A549 (cell line): ENCODE measurements around the gene RAI14. TPM values are rescaled to one million over a fixed set of nuclear protein-coding genes. Genes with fewer than 3 reads are reported as not detected.
"Not testable (repeated sequence)": the region's sequence is repeated elsewhere in the genome, so short reads cannot be mapped to it uniquely, and the experiment has no call there.

Source experiments
- ATAC-seq, 2 experiments: fragments of 200-7000 bp in 1 of 2; fragments of >200 bp in 1 of 2; cut with Nextera tagmentation in 1 of 2; cut with Tn5 transposase in 1 of 2; 3 replicates each; pipeline versions ENCODE4 v1.8.0 to v1.9.1; 2018 to 2020; ENCODE audit warnings: mild to moderate bottlenecking in 1 of 2, moderate library complexity in 1 of 2
- CTCF ChIA-PET: fragments of 300-600 bp; sonication (Branson Sonifier 250); formaldehyde crosslinking; extraction: SDS; loops from one replicate; lab custom pipeline; 2021; ENCODE audit warnings: antibody characterized with exemption, inconsistent platforms; lab: Yijun Ruan, JAX
- POLR2A ChIA-PET: fragments of 350-600 bp; formaldehyde crosslinking; extraction: SDS; loops from one replicate; lab custom pipeline; 2021; ENCODE audit warnings: antibody characterized with exemption, inconsistent platforms; lab: Yijun Ruan, JAX
- DNase-seq, 2 experiments: peaks; one replicate each; pipeline versions ENCODE4 v3.0.0 to v3.0.0-alpha.2; 2011 to 2016; ENCODE audit warnings: low read depth in 1 of 2, low spot score in 1 of 2
- FAIRE-seq: peaks from 2 replicates; lab custom pipeline; 2011; peaks lifted over from hg19 to GRCh38; lab: Jason Lieb, UNC
- H3K27ac ChIP-seq, 2 experiments: fragments of >200 bp; sonication (Bioruptor Twin); formaldehyde crosslinking; 3 replicates each; pipeline ENCODE4 v1.5.1; 2016 to 2017
- H3K4me1 ChIP-seq: fragments of >200 bp; sonication (Bioruptor Twin); formaldehyde crosslinking; 3 replicates; pipeline ENCODE4 v1.6.1; 2016
- H3K4me2 ChIP-seq: fragments of >200 bp; sonication (Bioruptor Twin); formaldehyde crosslinking; 3 replicates; pipeline ENCODE4 v1.6.1; 2016
- H3K4me3 ChIP-seq: fragments of >200 bp; sonication (Bioruptor Twin); formaldehyde crosslinking; 3 replicates; pipeline ENCODE4 v1.5.1; 2016
- H3K9me3 ChIP-seq: fragments of >200 bp; sonication (Bioruptor Twin); formaldehyde crosslinking; 3 replicates; pipeline ENCODE4 v1.6.1; 2016
- ATOH8 ChIP-seq: fragments of 250-450 bp; sonication (Bioruptor Pico); IDR thresholded peaks from 2 replicates; pipeline ENCODE4 v1.5.0; 2020; ENCODE audit warnings: low read depth, mild to moderate bottlenecking, moderate library complexity
- BCL3 ChIP-seq: fragments of >200 bp; sonication (Bioruptor Twin); formaldehyde crosslinking; IDR thresholded peaks from 3 replicates; pipeline ENCODE4 v1.6.1; 2016
- CBX8 ChIP-seq: fragments of 200-600 bp; sonication (generic); IDR thresholded peaks from 2 replicates; pipeline ENCODE4 v1.6.1; 2016
- CHD4 ChIP-seq: fragments of 200-600 bp; sonication (generic); IDR thresholded peaks from 2 replicates; pipeline ENCODE4 v1.6.1; 2016; ENCODE audit warnings: antibody characterized with exemption, mild to moderate bottlenecking, borderline replicate concordance
- CTCF ChIP-seq: fragments of >200 bp; sonication (Bioruptor Twin); formaldehyde crosslinking; IDR thresholded peaks from 3 replicates; pipeline ENCODE4 v1.5.1; 2016
- EHMT2 ChIP-seq: fragments of 200-600 bp; sonication (generic); IDR thresholded peaks from 2 replicates; pipeline ENCODE4 v1.6.1; 2016; ENCODE audit warnings: antibody characterized with exemption, low read depth, mild to moderate bottlenecking, moderate library complexity
- HES2 ChIP-seq: fragments of >200 bp; sonication (Bioruptor Twin); formaldehyde crosslinking; IDR thresholded peaks from 2 replicates; pipeline ENCODE4 v1.6.1; 2016
- HEYL ChIP-seq: fragments of 250-450 bp; sonication (Bioruptor Pico); IDR thresholded peaks from 2 replicates; pipeline ENCODE4 v1.8.0; 2021; ENCODE audit warnings: mild to moderate bottlenecking, moderate library complexity
- HMGXB4 ChIP-seq: fragments of 250-450 bp; sonication (Bioruptor Pico); IDR thresholded peaks from 2 replicates; pipeline ENCODE4 v1.5.0; 2021; ENCODE audit warnings: mild to moderate bottlenecking, moderate library complexity, borderline replicate concordance
- HOXA7 ChIP-seq: fragments of 250-450 bp; sonication (Bioruptor Pico); IDR thresholded peaks from 2 replicates; pipeline ENCODE4 v1.5.0; 2020; ENCODE audit warnings: mild to moderate bottlenecking, moderate library complexity
- HOXB13 ChIP-seq: fragments of 250-450 bp; sonication (Bioruptor Pico); IDR thresholded peaks from 2 replicates; pipeline ENCODE4 v1.5.0; 2020; ENCODE audit warnings: low read depth, mild to moderate bottlenecking, moderate library complexity
- JUNB ChIP-seq: fragments of >200 bp; sonication (Bioruptor Twin); formaldehyde crosslinking; IDR thresholded peaks from 2 replicates; pipeline ENCODE4 v1.6.1; 2016
- MAFK ChIP-seq: fragments of 450-650 bp; IDR thresholded peaks from 2 replicates; pipeline ENCODE4 v1.6.1; 2014; ENCODE audit not compliant: partially characterized antibody
- MAZ ChIP-seq: fragments of 150-350 bp; IDR thresholded peaks from 2 replicates; pipeline ENCODE4 v1.6.1; 2014; ENCODE audit warnings: antibody characterized with exemption, low read depth, low read length, borderline replicate concordance
- NFE2L2 ChIP-seq: fragments of 150-350 bp; conservative IDR thresholded peaks from 2 replicates; pipeline ENCODE4 v1.6.1; 2014; ENCODE audit warnings: low read length
- NR3C1 ChIP-seq: fragments of >200 bp; sonication (Bioruptor Twin); formaldehyde crosslinking; IDR thresholded peaks from 3 replicates; pipeline ENCODE4 v1.6.1; 2017
- PBX3 ChIP-seq: IDR thresholded peaks from 2 replicates; pipeline ENCODE4 v1.6.1; 2012
- POLR2A ChIP-seq: IDR thresholded peaks from 2 replicates; pipeline ENCODE4 v1.6.1; 2012; ENCODE audit warnings: mild to moderate bottlenecking, low read length
- POLR2AphosphoS2 ChIP-seq: conservative IDR thresholded peaks from 2 replicates; pipeline ENCODE4 v1.6.1; 2012; ENCODE audit warnings: low read length, improper control_type of control experiment, inconsistent platforms
- RAD21 ChIP-seq, 2 experiments: fragments of >200 bp in 1 of 2; sonication (Bioruptor Twin) in 1 of 2; formaldehyde crosslinking in 1 of 2; IDR thresholded peaks in 1 of 2; conservative IDR thresholded peaks in 1 of 2; 2 replicates in 1 of 2; 3 replicates in 1 of 2; pipeline ENCODE4 v1.6.1; 2012 to 2018; ENCODE audit warnings: inconsistent platforms in 1 of 2
- RARB ChIP-seq: fragments of 250-450 bp; sonication (Bioruptor Pico); IDR thresholded peaks from 2 replicates; pipeline ENCODE4 v1.8.0; 2021; ENCODE audit warnings: mild to moderate bottlenecking, moderate library complexity
- SMC3 ChIP-seq: fragments of >200 bp; sonication (Bioruptor Twin); formaldehyde crosslinking; IDR thresholded peaks from 3 replicates; pipeline ENCODE4 v1.6.1; 2018; ENCODE audit warnings: inconsistent platforms
- TFCP2L1 ChIP-seq: fragments of 250-450 bp; sonication (Bioruptor Pico); IDR thresholded peaks from 2 replicates; pipeline ENCODE4 v1.5.0; 2021; ENCODE audit warnings: mild to moderate bottlenecking
- ZC3H11A ChIP-seq: fragments of 450-650 bp; IDR thresholded peaks from 2 replicates; pipeline ENCODE4 v1.6.1; 2014; ENCODE audit warnings: antibody characterized with exemption, mild to moderate bottlenecking
- ZNF302 ChIP-seq: fragments of 250-450 bp; sonication (Bioruptor Pico); IDR thresholded peaks from 2 replicates; pipeline ENCODE4 v1.9.0; 2021; ENCODE audit warnings: inconsistent platforms, mild to moderate bottlenecking, moderate library complexity
- ZSCAN20 ChIP-seq: fragments of 250-450 bp; sonication (Bioruptor Pico); IDR thresholded peaks from 2 replicates; pipeline ENCODE4 v1.8.0; 2022; ENCODE audit warnings: mild to moderate bottlenecking, moderate library complexity
- WGBS: methylation state at CpG from one replicate; pipeline ENCODE4 v1.1.6; 2017; ENCODE audit errors: missing lambda C conversion rate; 5-methylcytosine and 5-hydroxymethylcytosine counted together
- polyA plus RNA-seq, 4 experiments: library from polyadenylated mRNA; depleted of rRNA in 3 of 4; stranded (reverse); fragments of >200 nt; fragmentation: RNase III in 1 of 4; extraction: RNeasy Plus Mini Kit Qiagen cat#74134 plus additional on column Dnase treatment in 1 of 4; gene quantifications; 2 replicates in 3 of 4; 3 replicates in 1 of 4; pipeline ENCODE4 v1.2.3, GENCODE V29; 2011 to 2017

The RAI14 gene
- polyA plus RNA-seq, 2 of the 4 experiments (the other 2 are of a cell fraction): 71.9 to 97.7 TPM

GRCh38 chr5:34755926-34756325 lies 99.8 kb downstream of the RAI14 start (continued):
- TF ChIP-seq HMGXB4 (no peak), NFE2L2 (no peak)

- POLR2A ChIA-PET: no interaction called here
- WGBS: 86% methylated on average over 20 of the region's 20 CpGs
- Histone ChIP-seq H3K4me3 (no peak overlapping the region), H3K27ac (peak overlapping the region in 1 of 2 experiments; percentile 9; a peak in 1 of 6 replicates)
- TF ChIP-seq NR3C1: no peak
- TF ChIP-seq MAZ: no peak
- TF ChIP-seq PBX3: no peak
- no peak for TF ChIP-seq HEYL (CRISPR knock-in tag)
- no peak for TF ChIP-seq RAD21 (conservative IDR thresholded peaks at IDR 0.05 in 1 of 2, IDR thresholded peaks at IDR 0.05 in 1 of 2)
- TF ChIP-seq BCL3: no peak
- TF ChIP-seq ZC3H11A: no peak
- no peak for TF ChIP-seq TFCP2L1 (CRISPR knock-in tag)
- no peak for TF ChIP-seq HOXA7 (CRISPR knock-in tag)
- TF ChIP-seq, all 56 proteins: peak for 0
- 0 out of 3 replicates have a peak overlapping the region, but pooled peaks have one; percentile 9 for H3K4me2 ChIP-seq
- H3K4me1 ChIP-seq: peaks cover 12% of the 10 kb centered on the region
- FAIRE-seq (no peak), ATAC-seq (no peak), DNase-seq (no peak)
- no peaks in the 10 kb centered on the region for H3K9me3 ChIP-seq
- CTCF ChIA-PET: interaction anchor here (0.6 kb wide), 1 partner anchor 129 kb away, joined by 4 read pairs; no protein-coding TSS in a partner anchor
These were observed 100.9 kb downstream of the RAI14 start for GRCh38 chr5:34756781-34757624.

- ChIA-PET CTCF (no interaction called here), POLR2A (no interaction called here)
- DNase-seq: no peak
- Histone ChIP-seq H3K4me3 (no peak overlapping the region), H3K4me1 (peaks cover 9% of the 10 kb centered on the region), H3K9me3 (no peaks in the 10 kb centered on the region), H3K4me2 (no peak overlapping the region), H3K27ac (no peak overlapping the region)
- TF ChIP-seq CTCF: no peak
- no peak for TF ChIP-seq HES2
- no peak for TF ChIP-seq ZSCAN20 (CRISPR knock-in tag)
- no peak for TF ChIP-seq ZNF302 (CRISPR knock-in tag)
- no peak for TF ChIP-seq SMC3
- TF ChIP-seq MAFK: no peak
- no peak for TF ChIP-seq RAD21 (conservative IDR thresholded peaks at IDR 0.05 in 1 of 2, IDR thresholded peaks at IDR 0.05 in 1 of 2)
- no peak for TF ChIP-seq EHMT2
- no peak for TF ChIP-seq CHD4
- no peak for TF ChIP-seq HOXB13 (CRISPR knock-in tag)
- TF ChIP-seq RARB (CRISPR knock-in tag): no peak
- no peak for TF ChIP-seq POLR2AphosphoS2
- no peak for TF ChIP-seq MAZ
- TF ChIP-seq JUNB: no peak
- TF ChIP-seq ATOH8 (CRISPR knock-in tag): no peak
- no peak for TF ChIP-seq ZC3H11A
- TF ChIP-seq CBX8: no peak
- no peak for TF ChIP-seq POLR2A
- FAIRE-seq: no peak
- WGBS: 84% methylated on average over 3 of the region's 3 CpGs
- ATAC-seq: no peak
These were observed 102.4 kb downstream of the RAI14 start for GRCh38 chr5:34758514-34758913.

- FAIRE-seq, H3K4me1 ChIP-seq, H3K4me2 ChIP-seq, POLR2A ChIA-PET, H3K4me3 ChIP-seq, DNase-seq, H3K9me3 ChIP-seq, H3K27ac ChIP-seq, ATAC-seq: not testable (repeated sequence)
- WGBS: 72% methylated on average over 5 of the region's 5 CpGs
- CTCF ChIA-PET: interaction anchor here (1.2 kb wide), 1 partner anchor 10 kb away, joined by 8 read pairs; no protein-coding TSS in a partner anchor
These were observed 103.1 kb downstream of the RAI14 start for GRCh38 chr5:34759213-34759612.
